CD4-positive, alpha-beta T cell treated with Interleukin-21 for 1 hour (primary cell): Measurements from ENCODE around the gene FSTL5.
"Not testable (repeated sequence)": the region's sequence is repeated elsewhere in the genome, so short reads cannot be mapped to it uniquely, and the experiment has no call there.

Experiments used
- DNase-seq: peaks from one replicate; pipeline ENCODE4 v3.0.0-alpha.2; 2020

FSTL5 gene

DNA sequence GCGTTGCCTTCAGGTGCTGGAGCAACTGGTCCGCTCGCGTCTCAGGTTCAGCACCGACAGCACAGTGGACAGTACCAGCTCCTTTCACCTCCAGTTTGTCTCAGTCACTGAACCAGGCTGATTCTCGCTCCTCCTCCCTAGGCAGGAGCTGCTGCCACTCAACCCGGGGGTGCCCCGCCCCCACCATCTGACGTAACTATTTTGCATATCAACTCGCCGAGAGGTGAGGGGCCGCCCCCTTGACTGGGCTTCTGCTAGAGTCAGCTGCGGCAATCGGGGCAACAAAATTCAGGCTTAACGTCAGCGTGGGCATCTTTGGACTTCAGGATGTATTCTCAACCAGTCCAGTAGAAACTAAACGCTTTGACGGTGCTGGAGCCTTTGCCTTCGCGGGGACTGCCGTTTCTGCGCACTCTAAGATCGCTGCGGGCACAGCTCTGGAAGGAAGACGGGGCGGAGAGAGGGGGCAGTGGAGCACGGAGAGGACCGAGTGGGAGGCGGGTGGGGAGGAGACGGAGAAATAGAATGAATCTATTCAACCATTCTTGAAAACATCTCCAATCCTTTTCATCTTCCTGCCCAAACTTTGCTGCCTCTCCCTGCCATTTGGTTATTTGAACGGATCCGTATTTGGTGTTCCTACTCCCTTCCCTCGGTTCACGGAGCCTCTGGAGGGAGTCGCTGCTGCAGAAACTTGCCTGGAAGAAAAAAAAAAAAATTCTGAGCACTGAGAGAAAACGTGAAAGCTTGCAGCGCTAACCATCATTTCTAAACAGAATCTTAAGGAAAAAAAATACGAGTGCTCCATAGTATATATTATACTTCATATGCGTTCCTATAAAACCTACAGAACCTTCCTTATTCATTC is at the start of gene FSTL5:
Gene FSTL5, minus strand, starts transcription at position 109 of the 868 bp plus-strand sequence. CDS start 52,604 bp downstream, outside the sequence.
- no peak for DNase-seq

DNA sequence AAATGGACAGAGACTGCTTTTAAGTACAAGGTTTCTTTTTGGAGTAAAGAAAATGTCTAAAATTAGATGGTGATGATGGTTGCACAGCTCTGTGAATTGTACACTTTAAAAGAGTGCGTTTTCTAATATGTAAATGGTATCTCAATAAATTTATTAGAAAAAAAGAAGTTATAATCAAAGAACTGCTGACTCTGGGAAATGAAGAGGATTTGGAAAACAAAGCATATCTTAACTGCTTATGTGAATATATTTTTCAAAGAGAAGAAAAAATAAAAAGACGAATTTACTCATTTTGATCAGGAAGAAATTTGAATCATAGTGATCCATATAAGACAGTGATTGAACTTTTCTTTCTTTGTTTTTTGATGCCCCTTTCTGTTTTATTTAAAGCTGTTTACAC is 45.9 kb upstream of the FSTL5 start:
- no peak for DNase-seq

GRCh38 chr4:162203478-162203877 is 39.7 kb upstream of the FSTL5 start:
- not testable (repeated sequence) for DNase-seq

GRCh38 chr4:162201673-162202072 is 37.9 kb upstream of the FSTL5 start:
- no peak for DNase-seq

DNA sequence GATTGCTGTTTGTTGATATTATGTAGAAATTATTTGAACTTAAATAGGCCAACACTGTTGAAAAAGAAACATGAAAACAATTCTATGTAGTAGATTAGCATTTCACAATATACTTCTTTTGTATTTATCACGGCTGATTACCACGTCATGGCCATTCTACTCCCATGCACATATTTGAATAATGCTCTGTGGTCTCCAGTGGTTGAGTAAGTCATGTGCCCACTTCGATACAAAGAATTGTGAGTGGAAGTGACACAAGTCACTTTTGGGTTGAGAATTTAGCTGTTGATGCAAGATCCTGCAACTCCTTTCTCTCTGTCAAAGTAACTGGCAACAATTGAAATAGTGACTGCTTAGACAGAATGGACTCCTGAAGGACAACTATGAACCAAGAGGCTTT is 6.7 kb upstream of the FSTL5 start:
- no peak for DNase-seq

GRCh38 chr4:162164906-162165510 is 1.2 kb upstream of the FSTL5 start:
- DNase-seq = no peak

GRCh38 chr4:162162672-162163071 is 1.1 kb downstream of the FSTL5 start:
- DNase-seq = no peak

DNA sequence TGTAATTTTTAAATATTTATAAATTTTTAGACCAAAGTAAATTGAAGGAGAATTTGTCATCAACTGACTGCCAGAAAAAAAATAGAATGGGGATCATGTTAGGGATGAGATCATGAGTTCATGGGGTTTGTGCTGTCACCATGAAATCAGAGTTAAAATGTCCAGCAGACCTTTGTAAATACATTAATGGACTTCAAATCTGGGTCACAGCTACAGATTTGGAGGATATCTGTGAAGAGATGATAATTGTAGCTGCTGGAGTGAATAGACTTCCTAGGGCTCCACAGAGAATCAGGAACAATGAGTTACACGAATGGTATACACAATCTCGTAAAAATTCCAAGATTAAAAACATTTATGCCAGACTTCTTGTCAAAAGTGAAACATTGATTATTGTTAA is 6.6 kb downstream of the FSTL5 start:
- no peak for DNase-seq

- DNase-seq = no peak
Observed at GRCh38 chr4:162154862-162155540, 8.8 kb downstream of the FSTL5 start.

DNA sequence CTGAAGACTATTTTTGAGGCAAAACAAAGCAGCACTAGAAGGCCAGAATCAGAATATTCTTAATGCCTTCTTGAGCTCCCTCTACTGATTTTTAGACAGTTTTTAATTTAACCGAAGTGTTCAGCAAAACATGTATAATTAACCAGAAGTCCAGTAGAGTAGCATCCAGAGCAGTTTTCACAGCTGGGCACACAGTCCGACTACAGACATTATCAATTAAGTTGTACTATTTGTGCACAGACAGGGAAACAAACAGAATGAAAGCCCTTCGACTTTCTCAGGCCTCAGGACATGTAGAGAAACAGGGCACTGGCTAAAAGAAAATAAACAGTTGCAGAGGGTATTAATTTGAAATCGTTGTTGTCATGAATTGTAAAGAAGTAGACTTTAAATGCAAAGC is 11.9 kb downstream of the FSTL5 start:
- no peak for DNase-seq

- DNase-seq = no peak
Observed at GRCh38 chr4:162151386-162151785, 12.4 kb downstream of the FSTL5 start.

DNA sequence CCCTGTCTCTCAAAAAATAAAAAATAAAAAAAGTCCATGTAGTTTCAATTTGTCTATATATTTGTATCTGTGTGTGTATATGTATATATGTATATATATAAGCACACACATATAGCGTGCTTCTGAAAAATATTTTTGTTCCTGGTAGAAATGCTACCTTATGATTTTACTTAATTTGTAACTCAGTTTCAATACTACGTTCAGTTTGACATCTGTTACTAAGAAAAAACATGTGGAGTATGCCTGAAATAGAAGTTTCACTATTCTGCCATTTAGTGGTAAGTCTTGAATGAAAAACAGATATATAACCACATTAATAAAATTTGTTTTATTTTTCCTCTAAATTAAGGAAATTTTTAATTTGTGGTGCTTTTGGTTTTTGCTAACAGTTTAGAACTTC is 14.2 kb downstream of the FSTL5 start:
- no peak for DNase-seq

- no peak for DNase-seq
Observed at GRCh38 chr4:162140051-162140683, 23.6 kb downstream of the FSTL5 start.

DNA sequence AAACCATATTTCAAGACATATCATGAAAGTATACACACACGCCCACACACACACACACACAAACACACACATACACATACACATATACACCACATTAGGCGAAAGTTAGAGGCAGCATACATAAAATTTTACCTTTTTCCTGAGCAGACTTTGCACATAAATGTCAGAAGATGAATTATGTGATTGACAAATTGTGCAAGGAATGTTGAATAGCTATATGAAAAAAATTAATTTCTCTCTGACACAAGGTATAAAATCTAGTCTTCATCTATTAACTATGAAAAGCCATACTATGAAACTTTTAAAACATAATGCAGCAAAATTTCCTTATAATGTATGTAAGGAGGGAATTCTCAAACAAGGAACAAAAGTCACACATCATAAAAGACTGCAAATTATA is 24.4 kb downstream of the FSTL5 start:
- no peak for DNase-seq

DNA sequence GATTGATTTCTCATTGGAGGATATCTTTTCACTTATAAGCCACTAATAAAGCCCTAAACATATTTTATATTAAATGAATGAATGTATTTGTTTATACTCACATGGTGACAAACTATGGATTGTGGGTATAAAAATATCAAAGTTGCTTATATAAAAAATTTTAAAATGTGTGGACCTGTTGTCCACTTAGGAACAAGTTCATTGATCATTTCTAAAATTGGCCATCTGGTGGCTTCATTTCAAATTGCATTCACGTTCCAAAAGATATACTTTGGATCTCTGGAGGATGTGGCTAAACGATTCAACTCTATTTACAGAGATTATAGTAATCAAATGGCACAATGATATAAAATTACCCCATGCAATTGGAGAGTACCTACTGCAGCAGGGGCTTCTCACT is 32.5 kb downstream of the FSTL5 start:
- DNase-seq = no peak

DNA sequence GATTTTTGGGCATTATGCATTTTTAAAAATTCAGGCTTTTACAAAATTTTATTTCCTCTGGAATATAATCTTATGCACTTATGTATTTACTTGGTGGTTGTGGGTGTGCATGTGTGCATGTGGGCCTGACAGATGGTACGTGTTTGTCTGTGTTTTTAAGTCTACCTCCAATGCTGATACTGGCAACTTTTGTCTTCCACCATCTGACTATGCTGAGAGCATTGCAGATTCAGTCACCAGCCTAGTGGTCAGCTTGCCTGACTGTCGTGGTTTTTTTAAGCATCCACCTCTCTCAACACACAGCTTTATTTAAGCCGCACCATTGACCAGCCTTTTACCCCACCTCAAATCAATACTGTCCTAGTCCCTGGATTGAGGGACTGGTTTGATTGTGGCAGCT is 37.1 kb downstream of the FSTL5 start:
- no peak for DNase-seq

- no peak for DNase-seq
Observed at GRCh38 chr4:162117051-162117450, 46.7 kb downstream of the FSTL5 start.

DNA sequence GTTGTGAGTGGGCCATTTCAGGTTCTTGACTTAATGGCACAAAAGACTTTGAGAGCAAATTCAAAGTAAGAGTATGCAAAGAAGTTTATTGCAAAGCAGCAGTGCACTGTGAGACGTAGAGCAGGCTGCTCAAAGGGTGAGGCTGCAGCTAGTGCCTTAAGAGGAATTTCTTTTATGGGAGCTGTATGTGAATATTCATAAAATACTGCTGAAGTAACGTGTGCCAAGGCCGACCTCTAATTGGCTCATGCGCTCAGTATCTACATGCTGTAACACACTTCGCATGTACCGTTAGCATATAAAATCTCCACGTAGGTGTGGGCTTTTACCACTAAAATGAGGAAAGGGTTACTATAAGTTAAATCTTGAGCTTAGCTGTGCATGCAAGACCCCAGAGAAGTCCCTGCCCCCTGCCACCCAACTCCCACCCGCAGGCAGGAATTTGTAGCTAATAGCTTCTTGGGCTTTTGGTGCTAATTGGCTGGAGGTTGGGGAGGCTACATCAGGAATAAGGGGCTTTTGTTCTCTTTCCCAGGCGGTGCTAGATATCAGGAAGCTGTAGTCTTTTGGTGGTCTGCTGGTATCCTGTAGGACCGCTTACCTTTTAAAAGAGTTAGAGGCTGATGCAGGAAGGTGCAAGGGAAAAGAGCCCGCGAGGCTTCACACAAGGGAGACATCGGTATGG is 47.6 kb downstream of the FSTL5 start:
- no peak for DNase-seq

- no peak for DNase-seq
Observed at GRCh38 chr4:162115333-162115732, 48.5 kb downstream of the FSTL5 start.

- DNase-seq = no peak
Observed at GRCh38 chr4:162111078-162111477, 52.7 kb downstream of the FSTL5 start.

GRCh38 chr4:162104459-162105124 is 59.2 kb downstream of the FSTL5 start:
- DNase-seq = no peak

DNA sequence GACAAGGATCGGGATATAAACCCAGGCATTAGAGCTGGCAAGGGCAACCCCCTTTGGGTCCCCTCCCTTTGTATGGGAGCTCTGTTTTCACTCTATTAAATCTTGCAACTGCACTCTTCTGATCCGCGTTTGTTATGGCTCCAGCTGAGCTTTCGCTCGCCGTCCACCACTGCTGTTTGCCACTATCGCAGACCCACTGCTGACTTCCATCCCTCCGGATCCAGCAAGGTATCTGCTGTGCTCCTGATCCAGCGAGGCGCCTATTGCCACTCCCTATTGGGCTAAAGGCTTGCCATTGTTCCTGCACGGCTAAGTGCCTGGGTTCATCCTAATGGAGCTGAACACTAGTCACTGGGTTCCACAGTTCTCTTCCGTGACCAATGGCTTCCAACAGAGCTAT is 59.9 kb downstream of the FSTL5 start:
- DNase-seq = not testable (repeated sequence)
